Spleen (tissue), 7 donors: ENCODE measurements around the gene ERCC2.
"Not testable (repeated sequence)": the region's sequence is repeated elsewhere in the genome, so short reads cannot be mapped to it uniquely, and the experiment has no call there.

Experiments
- CTCF ChIP-seq, 11 experiments: fragments of 200-600 bp in 7 of 11; fragments of 450-650 bp in 4 of 11; sonication (generic) in 4 of 11; IDR thresholded peaks in 8 of 11; conservative IDR thresholded peaks in 3 of 11; 1 replicate in 7 of 11; 2 replicates in 4 of 11; pipeline versions ENCODE4 v1.4.0 to v1.8.0; 2016 to 2021; ENCODE audit warnings: antibody characterized with exemption in 11 of 11, inconsistent platforms in 4 of 11, mild to moderate bottlenecking in 1 of 11
- POLR2A ChIP-seq, 3 donors: fragments of 450-650 bp; IDR thresholded peaks; one replicate each; pipeline ENCODE4 v1.5.1; 2017; ENCODE audit warnings: antibody characterized with exemption in 3 of 3, mild to moderate bottlenecking in 1 of 3
- donor health status: DM: no; HTN: no; CAD: no; lungs with moderate emphysema.
- donor health status: DM: no; HTN: no; CAD: no.
- donor health status: DM: no; HTN: no; CAD: no.

GRCh38 chr19:45309322-45309721 lies 61.1 kb downstream of the ERCC2 start:
- not testable (repeated sequence) for TF ChIP-seq CTCF (IDR thresholded peaks at IDR 0.05 in 8 of 11, conservative IDR thresholded peaks at IDR 0.05 in 3 of 11); POLR2A (IDR thresholded peaks at IDR 0.05)
